Endodermal cell (in vitro differentiated cells): ENCODE measurements around the gene NNMT. TPM values are rescaled to one million over a fixed set of nuclear protein-coding genes. Genes with fewer than 3 reads are reported as not detected.
A peak's percentile ranks its signal among the peaks of the same experiment; 100 is the strongest.

Experiments
- DNase-seq: peaks from one replicate; pipeline ENCODE4 v3.0.0-alpha.2; 2017
- H3K27ac ChIP-seq: 2 replicates; pipeline ENCODE4 v1.5.1; 2013; ENCODE audit warnings: mild to moderate bottlenecking, low read depth, low read length, moderate library complexity
- H3K27me3 ChIP-seq: 2 replicates; pipeline ENCODE4 v1.6.1; 2013; ENCODE audit warnings: mild to moderate bottlenecking, low read length, moderate library complexity; ENCODE audit not compliant: insufficient read depth, control insufficient read depth, poor library complexity, severe bottlenecking
- H3K36me3 ChIP-seq: 2 replicates; pipeline ENCODE4 v1.7.0; 2013; ENCODE audit warnings: mild to moderate bottlenecking, low read length, moderate library complexity; ENCODE audit not compliant: control insufficient read depth, insufficient read depth
- H3K4me1 ChIP-seq: one replicate; pipeline ENCODE4 v1.7.0; 2013; ENCODE audit warnings: low read length; ENCODE audit not compliant: control insufficient read depth, insufficient read depth
- H3K4me3 ChIP-seq: 2 replicates; pipeline ENCODE4 v1.5.1; 2013; ENCODE audit warnings: mild to moderate bottlenecking, low read length, moderate library complexity
- H3K9ac ChIP-seq: 2 replicates; pipeline ENCODE4 v1.6.1; 2013; ENCODE audit warnings: mild to moderate bottlenecking, low read length, moderate library complexity; ENCODE audit not compliant: poor library complexity, severe bottlenecking; ENCODE audit errors: extremely low read depth
- H3K9me3 ChIP-seq: 2 replicates; pipeline ENCODE4 v1.6.1; 2013; ENCODE audit warnings: mild to moderate bottlenecking, low read length, moderate library complexity; ENCODE audit not compliant: control insufficient read depth
- H3K27ac Mint-ChIP-seq: 2 replicates; pipeline ENCODE4 v1.8.0; 2020; ENCODE audit warnings: mixed read lengths
- H3K27me3 Mint-ChIP-seq: 2 replicates; pipeline ENCODE4 v1.8.0; 2021; ENCODE audit warnings: mild to moderate bottlenecking, mixed read lengths; ENCODE audit not compliant: insufficient read depth
- H3K36me3 Mint-ChIP-seq: 2 replicates; pipeline ENCODE4 v1.8.0; 2020; ENCODE audit warnings: low read depth, mixed read lengths
- H3K4me1 Mint-ChIP-seq: 2 replicates; pipeline ENCODE4 v1.8.0; 2020; ENCODE audit warnings: mixed read lengths
- H3K4me3 Mint-ChIP-seq: 2 replicates; pipeline ENCODE4 v1.8.0; 2020; ENCODE audit warnings: mild to moderate bottlenecking, moderate library complexity, mixed read lengths
- H3K9me3 Mint-ChIP-seq: 2 replicates; pipeline ENCODE4 v1.8.0; 2020; ENCODE audit warnings: mild to moderate bottlenecking, mixed read lengths
- WGBS, 2 experiments: methylation state at CpG; one replicate each; pipeline versions ENCODE4 v1.1.5 to v1.1.7; 2013; ENCODE audit warnings: missing lambda C conversion rate in 2 of 2, mixed read lengths in 1 of 2; ENCODE audit not compliant: insufficient coverage in 1 of 2, insufficient read length in 1 of 2; 5-methylcytosine and 5-hydroxymethylcytosine counted together
- total RNA-seq, 2 donors: library from RNA; stranded (reverse); fragmentation: NEBNext Ultra II Directional in 1 of 2; extraction: Animal tissue kit (Norgen Biotek cat#: 25700) in 1 of 2; gene quantifications; 2 replicates in 1 of 2; 3 replicates in 1 of 2; pipeline ENCODE4 v1.2.1, GENCODE V29; 2021
- TF ChIP-seq, protein P1 (sequence below): fragments of 200-600 bp; sonication (generic); conservative IDR thresholded peaks from 2 replicates; pipeline ENCODE4 v1.5.0; 2021; ENCODE audit warnings: antibody characterized with exemption, mild to moderate bottlenecking

Gene NNMT
- total RNA-seq, 2 donors from 2014 or later, result not detected

DNA sequence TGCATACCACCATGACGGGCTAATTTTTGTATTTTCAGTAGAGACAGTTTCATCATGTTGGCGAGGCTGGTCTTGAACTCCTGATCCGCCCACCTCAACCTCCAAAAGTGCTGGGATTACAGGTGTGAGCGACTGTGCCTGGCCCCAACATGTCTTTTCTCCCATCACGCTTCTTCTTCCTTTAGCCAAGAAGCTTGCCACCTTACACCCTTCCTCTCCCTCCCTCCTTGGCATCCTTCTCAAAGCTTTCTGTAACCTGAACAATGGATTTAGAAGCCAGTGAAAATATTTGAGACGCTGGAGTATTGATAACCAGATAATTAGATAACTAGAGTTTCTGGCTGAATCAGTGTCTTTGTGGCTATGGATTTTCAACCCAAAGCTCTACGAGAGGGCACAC lies 11.3 kb upstream of the NNMT start:
- no peak for DNase-seq
- no peaks in the 10 kb centered on the region for H3K27me3 ChIP-seq
- no peak overlapping the region for H3K27ac ChIP-seq
- no peak overlapping the region for H3K9ac ChIP-seq
- H3K4me3 Mint-ChIP-seq, result no peak overlapping the region
- no peak overlapping the region for H3K27ac Mint-ChIP-seq
- H3K27me3 Mint-ChIP-seq, result no peaks in the 10 kb centered on the region
- no peaks in the 10 kb centered on the region for H3K36me3 Mint-ChIP-seq
- H3K4me1 ChIP-seq, result no peaks in the 10 kb centered on the region
- TF ChIP-seq, protein P1, sequence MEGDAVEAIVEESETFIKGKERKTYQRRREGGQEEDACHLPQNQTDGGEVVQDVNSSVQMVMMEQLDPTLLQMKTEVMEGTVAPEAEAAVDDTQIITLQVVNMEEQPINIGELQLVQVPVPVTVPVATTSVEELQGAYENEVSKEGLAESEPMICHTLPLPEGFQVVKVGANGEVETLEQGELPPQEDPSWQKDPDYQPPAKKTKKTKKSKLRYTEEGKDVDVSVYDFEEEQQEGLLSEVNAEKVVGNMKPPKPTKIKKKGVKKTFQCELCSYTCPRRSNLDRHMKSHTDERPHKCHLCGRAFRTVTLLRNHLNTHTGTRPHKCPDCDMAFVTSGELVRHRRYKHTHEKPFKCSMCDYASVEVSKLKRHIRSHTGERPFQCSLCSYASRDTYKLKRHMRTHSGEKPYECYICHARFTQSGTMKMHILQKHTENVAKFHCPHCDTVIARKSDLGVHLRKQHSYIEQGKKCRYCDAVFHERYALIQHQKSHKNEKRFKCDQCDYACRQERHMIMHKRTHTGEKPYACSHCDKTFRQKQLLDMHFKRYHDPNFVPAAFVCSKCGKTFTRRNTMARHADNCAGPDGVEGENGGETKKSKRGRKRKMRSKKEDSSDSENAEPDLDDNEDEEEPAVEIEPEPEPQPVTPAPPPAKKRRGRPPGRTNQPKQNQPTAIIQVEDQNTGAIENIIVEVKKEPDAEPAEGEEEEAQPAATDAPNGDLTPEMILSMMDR, result no peak
- peaks cover 2% of the 10 kb centered on the region for H3K4me1 Mint-ChIP-seq
- H3K36me3 ChIP-seq, result no peaks in the 10 kb centered on the region
- no peak overlapping the region for H3K4me3 ChIP-seq
- H3K9me3 Mint-ChIP-seq, result no peaks in the 10 kb centered on the region
- 91 to 92% methylated on average over 5 to 7 of the region's 7 CpGs for WGBS, 2 experiments
- H3K9me3 ChIP-seq, result no peaks in the 10 kb centered on the region

DNA sequence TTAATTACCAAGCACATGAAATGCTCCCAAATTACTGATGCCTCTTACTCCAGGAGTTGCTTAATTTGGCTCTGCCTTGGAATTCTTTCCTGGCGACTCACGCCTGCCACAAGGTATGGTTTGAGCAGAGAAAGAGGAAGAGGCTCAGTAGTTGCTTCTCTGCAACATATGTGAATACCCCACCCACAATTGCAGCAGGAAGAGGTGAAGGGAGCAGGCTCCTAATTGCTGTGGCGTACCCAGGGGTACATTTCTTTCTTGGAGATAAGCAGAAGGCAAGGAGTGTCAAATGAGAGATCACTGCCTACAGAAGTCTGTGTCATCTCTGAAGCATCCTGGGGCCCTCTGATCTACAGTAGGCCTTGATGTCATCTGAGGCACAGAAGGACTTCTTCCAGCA lies 10.6 kb upstream of the NNMT start:
- WGBS, 2 experiments, result 81 to 100% methylated on average over 1 to 3 of the region's 3 CpGs
- Histone ChIP-seq H3K4me1 (no peaks in the 10 kb centered on the region), H3K36me3 (no peaks in the 10 kb centered on the region), H3K4me3 (no peak overlapping the region), H3K27ac (no peak overlapping the region), H3K27me3 (no peaks in the 10 kb centered on the region), H3K9ac (no peak overlapping the region), H3K9me3 (no peaks in the 10 kb centered on the region)
- Mint-ChIP-seq H3K4me1 (peaks cover 2% of the 10 kb centered on the region), H3K9me3 (no peaks in the 10 kb centered on the region), H3K27ac (no peak overlapping the region), H3K36me3 (no peaks in the 10 kb centered on the region), H3K27me3 (no peaks in the 10 kb centered on the region), H3K4me3 (no peak overlapping the region)
- DNase-seq, result peak; percentile 76
- TF ChIP-seq, protein P1, result no peak

DNA sequence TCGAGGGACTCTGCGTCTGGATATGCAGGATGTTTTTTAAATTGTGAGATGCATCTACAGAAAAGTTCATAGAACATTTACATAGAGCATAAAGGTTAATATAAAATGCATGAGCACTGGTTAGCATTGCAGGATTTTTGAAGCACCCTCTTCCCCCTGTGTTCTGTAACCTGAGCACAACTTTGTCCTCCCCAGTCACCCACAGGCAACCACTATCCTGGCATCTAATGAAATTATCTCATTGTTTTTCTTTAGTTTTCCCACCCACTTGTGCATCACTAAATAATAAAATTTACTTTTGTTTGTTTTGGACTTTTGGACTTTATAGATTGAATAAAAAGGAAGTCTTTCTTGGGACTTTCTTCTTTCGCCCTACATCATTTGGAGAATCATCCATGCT lies 10.0 kb upstream of the NNMT start:
- DNase-seq, result no peak
- H3K4me1 ChIP-seq, result no peaks in the 10 kb centered on the region
- H3K27ac ChIP-seq, result no peak overlapping the region
- Mint-ChIP-seq H3K4me3 (no peak overlapping the region), H3K9me3 (no peaks in the 10 kb centered on the region), H3K27me3 (no peaks in the 10 kb centered on the region), H3K36me3 (no peaks in the 10 kb centered on the region), H3K27ac (no peak overlapping the region), H3K4me1 (no peaks in the 10 kb centered on the region)
- H3K4me3 ChIP-seq, result no peak overlapping the region
- H3K9ac ChIP-seq, result no peak overlapping the region
- H3K9me3 ChIP-seq, result no peaks in the 10 kb centered on the region
- TF ChIP-seq, protein P1, result no peak
- H3K36me3 ChIP-seq, result no peaks in the 10 kb centered on the region
- no peaks in the 10 kb centered on the region for H3K27me3 ChIP-seq
- whole genome bisulfite sequencing, 2 experiments, result 97% methylated on average over 3 of the region's 3 CpGs; no CpG with 5 or more reads in 1 of the 2 experiments
